Measurements from ENCODE around the gene FIGNL2. TPM values are rescaled to one million over a fixed set of nuclear protein-coding genes. Genes with fewer than 3 reads are reported as not detected.

The FIGNL2 gene
- total and polyA plus RNA-seq, 5 donors from 2014 or later: 0.06 to 0.27 (median 0.10) TPM; not detected in 2

DNA sequence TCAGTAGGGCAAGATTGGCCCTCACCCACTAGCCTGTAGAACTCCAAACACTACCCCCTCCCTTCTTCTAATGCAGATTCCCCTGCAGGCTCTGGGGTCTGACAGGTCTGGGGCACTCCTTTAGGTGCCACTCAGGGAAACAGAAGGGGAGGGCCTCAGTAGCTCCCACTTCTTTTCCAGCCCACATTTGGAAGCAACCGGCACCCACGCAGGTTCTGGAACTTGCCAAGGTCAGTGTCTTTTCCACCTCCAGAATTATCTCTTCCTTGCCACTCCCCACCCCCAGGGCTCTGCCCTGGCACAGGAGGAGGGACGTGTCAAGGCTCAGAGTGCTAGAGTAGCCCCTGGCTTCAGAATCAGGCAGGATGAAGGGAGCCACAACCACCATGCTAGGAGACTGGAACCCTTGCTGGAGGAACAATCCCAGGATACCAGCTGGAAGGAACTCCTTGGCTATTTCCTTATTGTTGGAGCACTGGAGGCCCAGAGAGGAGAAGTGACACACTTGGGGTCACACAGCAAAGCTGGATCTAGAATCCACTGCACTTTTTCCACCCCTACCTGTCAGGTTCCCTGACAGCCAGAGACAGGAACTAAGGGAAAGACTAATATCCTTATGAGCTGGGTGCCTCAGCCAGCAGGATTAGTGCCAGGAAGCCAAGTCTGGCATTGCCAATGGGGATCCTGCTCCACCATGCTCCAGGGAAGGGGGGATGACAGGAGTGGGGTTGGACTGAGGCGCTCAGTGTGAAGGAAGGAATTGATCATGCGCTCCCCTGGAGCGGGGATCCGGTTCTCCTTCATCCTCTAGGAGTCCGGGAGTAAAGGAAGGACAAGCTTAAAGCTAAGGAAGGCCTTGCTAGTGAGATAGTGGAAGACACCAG is 1.8 kb upstream of the FIGNL2 start:
- no peak overlapping the region for H3K27ac ChIP-seq (ENCODE audit: insufficient read depth, low read length, poor library complexity, severe bottlenecking)
- no peak for DNase-seq
- no peak overlapping the region for H3K4me3 Mint-ChIP-seq
- no peaks in the 10 kb centered on the region for H3K9me3 Mint-ChIP-seq
- no peak for ATAC-seq (ENCODE audit: low read depth in 2 of 2)
- peaks cover 13% of the 10 kb centered on the region for H3K4me1 ChIP-seq (ENCODE audit: control insufficient read depth, insufficient read depth, low read length, poor library complexity, severe bottlenecking)
- peaks cover 4% of the 10 kb centered on the region for H3K27me3 ChIP-seq (ENCODE audit: control insufficient read depth, insufficient read depth, low read length)
- no peak overlapping the region for H3K27ac Mint-ChIP-seq
- no peaks in the 10 kb centered on the region for H3K9me3 ChIP-seq (ENCODE audit: control insufficient read depth in 2 of 2, low read length in 2 of 2)
- H3K4me1 Mint-ChIP-seq: peaks cover 0 to 17% (median under 1%) of the 10 kb centered on the region in 4 donors
- no peaks in the 10 kb centered on the region for H3K36me3 Mint-ChIP-seq
- peaks cover 61% of the 10 kb centered on the region for H3K27me3 Mint-ChIP-seq
- H3K4me3 ChIP-seq (ENCODE audit: low read depth, low read length): no peak overlapping the region
- no peaks in the 10 kb centered on the region for H3K36me3 ChIP-seq (ENCODE audit: control insufficient read depth, insufficient read depth, low read length)

DNA sequence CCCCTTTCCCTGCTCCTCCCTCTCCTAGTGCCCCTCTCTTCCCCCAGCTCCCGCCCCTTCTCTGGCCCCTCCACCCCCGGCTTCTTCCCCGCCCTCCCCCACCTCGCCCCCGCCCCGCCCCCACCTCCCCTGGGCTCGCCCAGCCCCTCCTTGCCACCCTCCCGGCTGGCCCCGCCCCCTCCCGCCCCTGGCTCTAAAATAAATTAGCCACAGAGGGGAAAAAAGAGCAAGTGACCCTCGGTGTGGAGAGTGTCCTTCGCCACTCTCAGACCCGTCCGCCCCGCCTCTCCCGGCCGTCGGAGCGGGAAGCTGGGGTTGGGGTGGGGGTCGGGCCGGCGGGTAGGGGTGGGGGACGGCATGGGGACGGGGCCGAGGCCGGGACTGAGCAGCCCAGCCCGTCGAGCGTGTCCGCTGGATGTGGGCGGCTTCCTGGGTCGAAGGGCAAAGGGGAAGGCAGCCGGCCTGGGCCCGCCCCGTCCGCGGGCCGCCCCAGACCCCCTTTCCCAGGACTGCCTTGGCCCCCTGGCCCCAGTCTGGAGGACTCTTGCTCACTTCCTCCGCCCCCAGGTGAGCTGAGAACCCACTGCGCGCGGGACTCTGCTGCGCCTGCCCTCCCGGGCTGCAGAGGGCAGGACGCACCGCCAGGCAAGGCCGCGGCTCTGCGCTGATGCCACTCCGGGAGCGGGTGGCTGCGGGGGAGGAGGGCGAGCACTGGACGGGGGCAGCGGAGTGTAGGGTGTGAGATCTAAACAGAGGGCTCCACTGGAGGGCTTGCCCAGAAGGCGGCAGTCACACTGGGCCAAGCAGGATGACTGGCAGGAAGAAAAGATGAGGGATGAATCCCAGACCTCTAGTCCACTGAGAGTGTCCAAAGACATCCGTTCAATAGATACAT is 570 bp upstream of the FIGNL2 start:
- no peaks in the 10 kb centered on the region for H3K9me3 Mint-ChIP-seq
- H3K4me3 Mint-ChIP-seq: no peak overlapping the region
- peaks cover 0 to 17% (median under 1%) of the 10 kb centered on the region in 4 donors for H3K4me1 Mint-ChIP-seq
- Histone ChIP-seq H3K36me3 (ENCODE audit: control insufficient read depth, insufficient read depth, low read length) (no peaks in the 10 kb centered on the region), H3K27me3 (ENCODE audit: control insufficient read depth, insufficient read depth, low read length) (peaks cover 4% of the 10 kb centered on the region), H3K9me3 (ENCODE audit: control insufficient read depth in 2 of 2, low read length in 2 of 2) (no peaks in the 10 kb centered on the region), H3K27ac (ENCODE audit: insufficient read depth, low read length, poor library complexity, severe bottlenecking) (no peak overlapping the region), H3K4me1 (ENCODE audit: control insufficient read depth, insufficient read depth, low read length, poor library complexity, severe bottlenecking) (peaks cover 13% of the 10 kb centered on the region), H3K4me3 (ENCODE audit: low read depth, low read length) (no peak overlapping the region)
- peaks cover 4% of the 10 kb centered on the region for H3K36me3 Mint-ChIP-seq
- no peak overlapping the region for H3K27ac Mint-ChIP-seq
- DNase-seq: no peak
- peaks cover 73% of the 10 kb centered on the region for H3K27me3 Mint-ChIP-seq
- no peak for ATAC-seq (ENCODE audit: low read depth in 2 of 2)

DNA sequence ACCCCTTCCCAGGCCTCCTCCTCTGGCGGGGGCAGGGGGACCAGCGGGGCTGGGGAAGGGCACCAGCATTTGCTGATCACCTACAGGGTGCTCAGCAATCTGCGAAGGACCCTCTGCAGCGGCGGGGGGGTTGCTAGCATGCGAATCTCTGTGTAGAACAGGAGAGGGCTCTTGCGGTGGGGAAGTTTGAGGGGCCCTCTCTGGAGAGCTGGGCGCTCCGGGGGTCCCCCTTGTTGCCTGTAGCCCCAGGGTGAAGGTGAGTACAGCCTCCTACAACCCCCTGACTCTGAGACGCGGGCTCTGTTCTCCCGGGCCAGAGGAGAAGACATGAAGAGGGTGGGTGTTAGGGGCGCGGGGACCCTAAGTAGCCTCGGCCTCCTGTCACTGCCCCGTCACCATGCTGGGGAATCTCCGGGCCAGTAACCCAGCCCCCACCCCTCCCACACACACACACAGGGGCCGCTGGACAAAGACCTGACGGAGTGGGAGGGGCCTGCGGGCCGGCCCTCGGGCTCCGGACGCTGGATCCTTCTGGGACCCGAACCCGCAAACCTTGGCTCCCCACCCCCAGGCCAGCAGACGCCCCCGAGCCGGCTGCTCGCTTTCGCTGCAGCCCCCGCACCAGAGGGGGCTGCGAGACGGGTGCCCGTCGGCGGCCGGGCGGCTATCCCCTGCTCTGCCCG is 734 bp downstream of the FIGNL2 start:
- peaks cover 4% of the 10 kb centered on the region for H3K27me3 ChIP-seq (ENCODE audit: control insufficient read depth, insufficient read depth, low read length)
- peaks cover 0 to 17% (median under 1%) of the 10 kb centered on the region in 4 donors for H3K4me1 Mint-ChIP-seq
- H3K9me3 ChIP-seq (ENCODE audit: control insufficient read depth in 2 of 2, low read length in 2 of 2): no peaks in the 10 kb centered on the region
- peaks cover 13% of the 10 kb centered on the region for H3K4me1 ChIP-seq (ENCODE audit: control insufficient read depth, insufficient read depth, low read length, poor library complexity, severe bottlenecking)
- H3K36me3 ChIP-seq (ENCODE audit: control insufficient read depth, insufficient read depth, low read length): no peaks in the 10 kb centered on the region
- no peaks in the 10 kb centered on the region for H3K9me3 Mint-ChIP-seq
- peaks cover 4% of the 10 kb centered on the region for H3K36me3 Mint-ChIP-seq
- no peak overlapping the region for H3K27ac ChIP-seq (ENCODE audit: insufficient read depth, low read length, poor library complexity, severe bottlenecking)
- H3K27ac Mint-ChIP-seq: no peak overlapping the region
- H3K4me3 Mint-ChIP-seq: peak overlapping the region in 2 of 4 donors; percentile 55 to 69
- peaks cover 79% of the 10 kb centered on the region for H3K27me3 Mint-ChIP-seq
- DNase-seq (no peak), ATAC-seq (ENCODE audit: low read depth in 2 of 2) (no peak)
- no peak overlapping the region for H3K4me3 ChIP-seq (ENCODE audit: low read depth, low read length)

DNA sequence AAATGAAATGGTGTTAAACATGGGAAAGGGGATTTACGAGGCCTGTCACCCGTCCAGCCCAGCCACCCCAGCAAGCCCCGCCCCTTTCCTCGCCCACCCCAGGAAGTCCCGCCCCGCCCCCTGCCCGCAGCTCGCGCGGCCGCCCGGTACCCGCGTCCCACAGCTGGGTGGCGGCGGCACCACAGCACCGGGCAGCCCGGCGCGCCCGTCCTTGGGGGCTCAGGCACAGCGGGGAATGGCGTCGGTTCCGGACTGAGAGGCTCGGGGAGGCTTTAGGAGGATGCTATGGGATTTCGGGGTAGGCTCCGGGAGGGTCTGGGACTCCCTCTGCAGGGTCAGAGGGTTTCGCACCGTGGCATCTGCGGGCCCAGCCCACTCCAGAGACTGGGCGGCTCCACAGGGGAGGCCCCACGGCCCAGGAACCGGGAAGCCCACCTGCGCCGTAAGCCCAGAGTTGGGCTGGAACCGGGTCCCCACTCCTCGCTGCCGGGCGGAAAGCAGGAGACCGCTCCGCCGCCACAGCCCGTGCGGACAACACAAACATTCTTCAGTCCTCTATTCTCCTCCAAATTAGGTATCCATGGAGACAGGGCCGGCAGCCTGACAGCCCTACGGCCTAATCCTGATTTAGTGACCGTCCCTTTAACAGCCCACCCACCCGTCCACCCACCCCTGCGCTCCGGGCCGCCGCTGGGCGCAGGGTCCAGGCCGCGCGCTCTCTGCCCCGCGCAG is 1.4 kb downstream of the FIGNL2 start:
- peaks cover 0 to 17% (median under 1%) of the 10 kb centered on the region in 4 donors for H3K4me1 Mint-ChIP-seq
- DNase-seq: peak in 1 of 3 donors; percentile 13
- peak overlapping the region in 1 of 3 donors; percentile 24 for H3K27ac Mint-ChIP-seq
- peaks cover 72% of the 10 kb centered on the region for H3K27me3 Mint-ChIP-seq
- Histone ChIP-seq H3K36me3 (ENCODE audit: control insufficient read depth, insufficient read depth, low read length) (no peaks in the 10 kb centered on the region), H3K4me1 (ENCODE audit: control insufficient read depth, insufficient read depth, low read length, poor library complexity, severe bottlenecking) (peaks cover 13% of the 10 kb centered on the region), H3K27me3 (ENCODE audit: control insufficient read depth, insufficient read depth, low read length) (peaks cover 9% of the 10 kb centered on the region), H3K4me3 (ENCODE audit: low read depth, low read length) (no peak overlapping the region), H3K9me3 (ENCODE audit: control insufficient read depth in 2 of 2, low read length in 2 of 2) (no peaks in the 10 kb centered on the region), H3K27ac (ENCODE audit: insufficient read depth, low read length, poor library complexity, severe bottlenecking) (no peak overlapping the region)
- ATAC-seq (ENCODE audit: low read depth in 2 of 2): no peak
- peaks cover 4% of the 10 kb centered on the region for H3K36me3 Mint-ChIP-seq
- peak overlapping the region; percentile 71 to 86 (median 78) for H3K4me3 Mint-ChIP-seq
- H3K9me3 Mint-ChIP-seq: no peaks in the 10 kb centered on the region

DNA sequence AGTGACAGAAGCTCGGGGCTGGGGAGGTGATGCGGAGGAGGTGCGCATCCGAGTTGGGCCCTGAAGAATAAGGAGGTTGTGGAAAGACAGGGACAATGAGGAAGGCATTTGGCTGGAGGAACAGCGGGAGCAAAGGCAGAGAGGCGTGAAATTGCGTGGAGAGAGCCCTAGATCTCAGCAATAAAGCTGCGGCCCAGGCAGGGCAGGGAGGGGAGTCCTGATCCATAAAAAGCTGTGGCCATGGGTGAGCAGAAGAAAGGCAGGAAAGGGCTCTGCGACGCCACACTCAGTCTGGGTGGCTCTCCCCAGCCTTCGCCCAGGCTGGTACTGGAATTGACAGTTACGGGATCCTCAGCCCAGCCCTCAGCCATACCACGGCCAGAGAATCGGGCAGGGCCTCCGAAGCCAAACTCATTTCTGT is 2.2 kb downstream of the FIGNL2 start:
- peaks cover 4% of the 10 kb centered on the region for H3K36me3 Mint-ChIP-seq
- H3K9me3 Mint-ChIP-seq: no peaks in the 10 kb centered on the region
- Histone ChIP-seq H3K4me3 (ENCODE audit: low read depth, low read length) (no peak overlapping the region), H3K36me3 (ENCODE audit: control insufficient read depth, insufficient read depth, low read length) (no peaks in the 10 kb centered on the region), H3K4me1 (ENCODE audit: control insufficient read depth, insufficient read depth, low read length, poor library complexity, severe bottlenecking) (peaks cover 13% of the 10 kb centered on the region), H3K27ac (ENCODE audit: insufficient read depth, low read length, poor library complexity, severe bottlenecking) (no peak overlapping the region), H3K27me3 (ENCODE audit: control insufficient read depth, insufficient read depth, low read length) (peaks cover 9% of the 10 kb centered on the region), H3K9me3 (ENCODE audit: control insufficient read depth in 2 of 2, low read length in 2 of 2) (no peaks in the 10 kb centered on the region)
- H3K27me3 Mint-ChIP-seq: peaks cover 72% of the 10 kb centered on the region
- peak overlapping the region in 3 of 4 donors; percentile 65 to 86 (median 71) for H3K4me3 Mint-ChIP-seq
- no peak for ATAC-seq (ENCODE audit: low read depth in 2 of 2)
- H3K27ac Mint-ChIP-seq: no peak overlapping the region
- no peak for DNase-seq
- peaks cover 0 to 15% (median under 1%) of the 10 kb centered on the region in 4 donors for H3K4me1 Mint-ChIP-seq

DNA sequence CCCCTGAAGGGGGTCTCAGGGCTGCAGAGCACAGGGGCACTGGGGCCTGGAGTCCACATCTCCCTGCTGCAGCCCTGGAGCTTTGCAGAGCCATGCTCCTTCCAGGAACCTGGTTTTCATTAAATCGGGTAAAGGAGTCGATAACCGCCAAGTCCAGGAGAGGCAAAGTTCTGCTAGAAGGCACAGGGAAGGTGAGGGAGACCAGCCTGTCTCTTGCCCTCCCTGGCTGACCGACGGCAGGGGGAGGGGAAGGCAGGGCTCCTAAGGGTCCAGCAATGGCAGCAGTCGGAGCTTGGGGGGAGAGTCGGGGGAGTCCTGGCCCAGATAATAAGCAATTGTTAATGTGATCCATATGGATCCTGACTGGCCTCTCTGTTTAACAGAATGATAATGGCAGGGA is 3.0 kb downstream of the FIGNL2 start:
- peaks cover 4% of the 10 kb centered on the region for H3K36me3 Mint-ChIP-seq
- peaks cover 65% of the 10 kb centered on the region for H3K27me3 Mint-ChIP-seq
- H3K27ac Mint-ChIP-seq: peak overlapping the region in 1 of 3 donors; percentile 79
- H3K4me3 Mint-ChIP-seq: peak overlapping the region in 1 of 4 donors; percentile 39
- H3K9me3 Mint-ChIP-seq: no peaks in the 10 kb centered on the region
- peaks cover 13% of the 10 kb centered on the region for H3K4me1 ChIP-seq (ENCODE audit: control insufficient read depth, insufficient read depth, low read length, poor library complexity, severe bottlenecking)
- no peak overlapping the region for H3K27ac ChIP-seq (ENCODE audit: insufficient read depth, low read length, poor library complexity, severe bottlenecking)
- no peak for DNase-seq
- H3K27me3 ChIP-seq (ENCODE audit: control insufficient read depth, insufficient read depth, low read length): peaks cover 9% of the 10 kb centered on the region
- ATAC-seq (ENCODE audit: low read depth in 2 of 2): no peak
- H3K9me3 ChIP-seq (ENCODE audit: control insufficient read depth in 2 of 2, low read length in 2 of 2): no peaks in the 10 kb centered on the region
- H3K4me1 Mint-ChIP-seq: peaks cover 0 to 11% (median under 1%) of the 10 kb centered on the region in 4 donors
- H3K36me3 ChIP-seq (ENCODE audit: control insufficient read depth, insufficient read depth, low read length): no peaks in the 10 kb centered on the region
- no peak overlapping the region for H3K4me3 ChIP-seq (ENCODE audit: low read depth, low read length)

DNA sequence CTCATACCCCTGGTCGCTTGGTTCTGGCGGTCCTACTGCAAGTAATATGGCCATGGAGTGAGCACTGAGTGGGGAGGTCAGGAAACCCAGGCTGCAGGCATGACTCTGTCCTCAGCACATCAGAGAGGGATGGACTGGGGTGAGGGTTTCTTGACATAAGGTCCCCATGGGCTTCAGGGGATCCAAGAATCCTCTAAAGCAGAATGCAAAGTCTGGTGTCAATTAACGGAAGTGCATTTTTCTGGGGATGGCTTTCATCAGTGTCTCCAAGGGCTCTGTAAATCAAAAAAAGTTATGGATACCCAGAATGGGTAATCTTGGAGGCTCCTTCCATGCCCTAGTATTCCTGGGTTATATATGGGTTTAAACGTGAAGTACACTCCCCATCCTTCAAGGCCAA is 3.7 kb downstream of the FIGNL2 start:
- H3K27ac Mint-ChIP-seq: no peak overlapping the region
- peak overlapping the region in 1 of 4 donors; percentile 46 for H3K4me3 Mint-ChIP-seq
- Histone ChIP-seq H3K9me3 (ENCODE audit: control insufficient read depth in 2 of 2, low read length in 2 of 2) (no peaks in the 10 kb centered on the region), H3K4me1 (ENCODE audit: control insufficient read depth, insufficient read depth, low read length, poor library complexity, severe bottlenecking) (peaks cover 13% of the 10 kb centered on the region), H3K36me3 (ENCODE audit: control insufficient read depth, insufficient read depth, low read length) (no peaks in the 10 kb centered on the region), H3K27me3 (ENCODE audit: control insufficient read depth, insufficient read depth, low read length) (peaks cover 9% of the 10 kb centered on the region), H3K27ac (ENCODE audit: insufficient read depth, low read length, poor library complexity, severe bottlenecking) (no peak overlapping the region), H3K4me3 (ENCODE audit: low read depth, low read length) (no peak overlapping the region)
- H3K4me1 Mint-ChIP-seq: peaks cover 0 to 11% (median under 1%) of the 10 kb centered on the region in 4 donors
- DNase-seq (no peak), ATAC-seq (ENCODE audit: low read depth in 2 of 2) (no peak)
- peaks cover 4% of the 10 kb centered on the region for H3K36me3 Mint-ChIP-seq
- H3K27me3 Mint-ChIP-seq: peaks cover 59% of the 10 kb centered on the region
- no peaks in the 10 kb centered on the region for H3K9me3 Mint-ChIP-seq

Measured in CD4-positive, CD25-positive, alpha-beta regulatory T cell (primary cell).